Liver (tissue), 9 donors: Measurements from ENCODE around the gene HADHA. TPM values are rescaled to one million over a fixed set of nuclear protein-coding genes. Genes with fewer than 3 reads are reported as not detected.

Experiments
- DNase-seq: peaks from one replicate; pipeline ENCODE4 v3.0.0-alpha.2; 2017; ENCODE audit warnings: low spot score
- H3K27ac ChIP-seq, 2 donors: one replicate each; pipeline ENCODE4 v1.7.0; 2013; ENCODE audit warnings: inconsistent platforms in 2 of 2, low read length in 2 of 2, control low read depth in 1 of 2, low read depth in 1 of 2, mild to moderate bottlenecking in 1 of 2
- H3K27me3 ChIP-seq, 4 donors: one replicate each; pipeline versions ENCODE4 v1.6.1 to v1.7.0; 2013; ENCODE audit warnings: low read length in 3 of 4, inconsistent platforms in 1 of 4, mild to moderate bottlenecking in 1 of 4, moderate library complexity in 1 of 4; ENCODE audit not compliant: control insufficient read depth in 4 of 4, insufficient read depth in 4 of 4
- H3K36me3 ChIP-seq, 4 donors: one replicate each; pipeline versions ENCODE4 v1.6.1 to v1.7.0; 2013; ENCODE audit warnings: low read length in 3 of 4, mild to moderate bottlenecking in 3 of 4, low read depth in 1 of 4, moderate library complexity in 1 of 4; ENCODE audit not compliant: control insufficient read depth in 4 of 4, insufficient read depth in 3 of 4
- H3K4me1 ChIP-seq, 4 donors: one replicate each; pipeline versions ENCODE4 v1.6.1 to v1.7.0; 2013; ENCODE audit warnings: low read length in 3 of 4, mild to moderate bottlenecking in 3 of 4, moderate library complexity in 1 of 4; ENCODE audit not compliant: control insufficient read depth in 4 of 4, insufficient read depth in 4 of 4
- H3K4me3 ChIP-seq, 3 donors: one replicate each; pipeline versions ENCODE4 v1.6.1 to v1.7.0; 2013; ENCODE audit warnings: low read length in 3 of 3, control low read depth in 1 of 3, low read depth in 1 of 3, mild to moderate bottlenecking in 1 of 3
- H3K9ac ChIP-seq, 2 donors: one replicate each; pipeline ENCODE4 v1.7.0; 2013; ENCODE audit warnings: low read length in 2 of 2, mild to moderate bottlenecking in 2 of 2, moderate library complexity in 2 of 2, control low read depth in 1 of 2, low read depth in 1 of 2
- H3K9me3 ChIP-seq, 4 donors: one replicate each; pipeline versions ENCODE4 v1.6.1 to v1.7.0; 2013; ENCODE audit warnings: low read length in 3 of 4; ENCODE audit not compliant: control insufficient read depth in 4 of 4
- EGR1 ChIP-seq, 2 donors: IDR thresholded peaks; 2 replicates each; pipeline ENCODE4 v1.6.1; 2016 to 2018; ENCODE audit warnings: antibody characterized with exemption in 2 of 2, low read depth in 2 of 2
- FOXA1 ChIP-seq: IDR thresholded peaks from 2 replicates; pipeline ENCODE4 v1.6.1; 2016; ENCODE audit warnings: antibody characterized with exemption
- FOXA2 ChIP-seq: IDR thresholded peaks from 2 replicates; pipeline ENCODE4 v1.6.1; 2016; ENCODE audit warnings: antibody characterized with exemption
- HNF4A ChIP-seq, 2 donors: conservative IDR thresholded peaks; 2 replicates each; pipeline ENCODE4 v1.6.1; 2016; ENCODE audit warnings: antibody characterized with exemption in 2 of 2, mild to moderate bottlenecking in 2 of 2
- HNF4G ChIP-seq: IDR thresholded peaks from 2 replicates; pipeline ENCODE4 v1.6.1; 2016; ENCODE audit warnings: antibody characterized with exemption
- JUND ChIP-seq, 2 donors: IDR thresholded peaks; 2 replicates each; pipeline ENCODE4 v1.6.1; 2016; ENCODE audit warnings: antibody characterized with exemption in 2 of 2
- NR2F2 ChIP-seq: IDR thresholded peaks from 2 replicates; pipeline ENCODE4 v1.6.1; 2016; ENCODE audit warnings: antibody characterized with exemption
- RXRA ChIP-seq, 2 donors: IDR thresholded peaks; 2 replicates each; pipeline ENCODE4 v1.6.1; 2017 to 2018; ENCODE audit warnings: antibody characterized with exemption in 2 of 2, mild to moderate bottlenecking in 1 of 2
- SP1 ChIP-seq: IDR thresholded peaks from 2 replicates; pipeline ENCODE4 v1.6.1; 2018; ENCODE audit warnings: antibody characterized with exemption, mild to moderate bottlenecking
- YY1 ChIP-seq: IDR thresholded peaks from 2 replicates; pipeline ENCODE4 v1.6.1; 2016; ENCODE audit warnings: antibody characterized with exemption, mild to moderate bottlenecking
- WGBS: extraction: QIAGEN DNeasy Blood & Tissue Kit; methylation state at CpG from one replicate; pipeline ENCODE4 v1.1.7; 2013; 5-methylcytosine and 5-hydroxymethylcytosine counted together
- polyA plus RNA-seq, 2 donors: library from polyadenylated mRNA; stranded (reverse) in 1 of 2; unstranded in 1 of 2; fragments of 200-250 nt in 1 of 2; fragments of >200 nt in 1 of 2; fragmentation: Nextera tagmentation in 1 of 2; extraction: Ambion mirVana in 1 of 2; gene quantifications; one replicate each; pipeline versions ENCODE4 v1.2.1 to v1.2.3, GENCODE V29; 2013 to 2015
- total RNA-seq, 2 donors: library from RNA; depleted of rRNA; stranded (reverse); fragments of >200 nt; gene quantifications; one replicate each; pipeline ENCODE4 v1.2.3, GENCODE V29; 2014
- TF ChIP-seq, protein P1 (sequence below): IDR thresholded peaks from 2 replicates; pipeline ENCODE4 v1.6.1; 2016; ENCODE audit warnings: antibody characterized with exemption, mild to moderate bottlenecking
- TF ChIP-seq, protein P2 (sequence below): IDR thresholded peaks from 2 replicates; pipeline ENCODE4 v1.6.1; 2016; ENCODE audit warnings: antibody characterized with exemption
- TF ChIP-seq, protein P3 (sequence below): IDR thresholded peaks from 2 replicates; pipeline ENCODE4 v1.6.1; 2016; ENCODE audit warnings: antibody characterized with exemption
- TF ChIP-seq, protein P4 (sequence below): IDR thresholded peaks from 2 replicates; pipeline ENCODE4 v1.6.1; 2016; ENCODE audit warnings: antibody characterized with exemption
- donor health status: healthy.
- donor health status: healthy.
- donor health status: healthy.
- donor health status: healthy.
- donor health status: healthy.

The HADHA gene
- total and polyA plus RNA-seq, 4 donors: 101 to 276 (median 159) TPM

DNA sequence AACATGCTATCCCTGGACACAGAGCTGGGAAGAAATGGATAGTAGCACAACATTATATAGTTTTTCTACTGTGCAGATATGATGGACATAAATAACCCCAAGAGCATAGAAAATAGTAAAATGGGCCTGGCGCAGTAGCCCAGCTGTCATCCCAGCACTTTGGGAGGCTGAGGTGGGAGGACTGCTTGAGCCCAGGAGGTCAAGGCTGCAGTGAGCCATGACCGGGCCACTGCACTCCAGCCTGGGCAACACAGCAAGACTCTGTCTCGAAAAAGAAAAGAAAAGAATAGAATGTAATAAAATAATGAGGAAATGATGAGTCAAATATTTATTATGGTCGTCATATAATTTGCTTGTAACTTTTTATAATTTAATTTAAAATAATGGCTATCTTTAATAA lies 79.0 kb downstream of the HADHA start (continued):
- TF ChIP-seq, protein P1, sequence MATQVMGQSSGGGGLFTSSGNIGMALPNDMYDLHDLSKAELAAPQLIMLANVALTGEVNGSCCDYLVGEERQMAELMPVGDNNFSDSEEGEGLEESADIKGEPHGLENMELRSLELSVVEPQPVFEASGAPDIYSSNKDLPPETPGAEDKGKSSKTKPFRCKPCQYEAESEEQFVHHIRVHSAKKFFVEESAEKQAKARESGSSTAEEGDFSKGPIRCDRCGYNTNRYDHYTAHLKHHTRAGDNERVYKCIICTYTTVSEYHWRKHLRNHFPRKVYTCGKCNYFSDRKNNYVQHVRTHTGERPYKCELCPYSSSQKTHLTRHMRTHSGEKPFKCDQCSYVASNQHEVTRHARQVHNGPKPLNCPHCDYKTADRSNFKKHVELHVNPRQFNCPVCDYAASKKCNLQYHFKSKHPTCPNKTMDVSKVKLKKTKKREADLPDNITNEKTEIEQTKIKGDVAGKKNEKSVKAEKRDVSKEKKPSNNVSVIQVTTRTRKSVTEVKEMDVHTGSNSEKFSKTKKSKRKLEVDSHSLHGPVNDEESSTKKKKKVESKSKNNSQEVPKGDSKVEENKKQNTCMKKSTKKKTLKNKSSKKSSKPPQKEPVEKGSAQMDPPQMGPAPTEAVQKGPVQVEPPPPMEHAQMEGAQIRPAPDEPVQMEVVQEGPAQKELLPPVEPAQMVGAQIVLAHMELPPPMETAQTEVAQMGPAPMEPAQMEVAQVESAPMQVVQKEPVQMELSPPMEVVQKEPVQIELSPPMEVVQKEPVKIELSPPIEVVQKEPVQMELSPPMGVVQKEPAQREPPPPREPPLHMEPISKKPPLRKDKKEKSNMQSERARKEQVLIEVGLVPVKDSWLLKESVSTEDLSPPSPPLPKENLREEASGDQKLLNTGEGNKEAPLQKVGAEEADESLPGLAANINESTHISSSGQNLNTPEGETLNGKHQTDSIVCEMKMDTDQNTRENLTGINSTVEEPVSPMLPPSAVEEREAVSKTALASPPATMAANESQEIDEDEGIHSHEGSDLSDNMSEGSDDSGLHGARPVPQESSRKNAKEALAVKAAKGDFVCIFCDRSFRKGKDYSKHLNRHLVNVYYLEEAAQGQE: no peak
- TF ChIP-seq, protein P2, sequence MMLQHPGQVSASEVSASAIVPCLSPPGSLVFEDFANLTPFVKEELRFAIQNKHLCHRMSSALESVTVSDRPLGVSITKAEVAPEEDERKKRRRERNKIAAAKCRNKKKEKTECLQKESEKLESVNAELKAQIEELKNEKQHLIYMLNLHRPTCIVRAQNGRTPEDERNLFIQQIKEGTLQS: no peak

DNA sequence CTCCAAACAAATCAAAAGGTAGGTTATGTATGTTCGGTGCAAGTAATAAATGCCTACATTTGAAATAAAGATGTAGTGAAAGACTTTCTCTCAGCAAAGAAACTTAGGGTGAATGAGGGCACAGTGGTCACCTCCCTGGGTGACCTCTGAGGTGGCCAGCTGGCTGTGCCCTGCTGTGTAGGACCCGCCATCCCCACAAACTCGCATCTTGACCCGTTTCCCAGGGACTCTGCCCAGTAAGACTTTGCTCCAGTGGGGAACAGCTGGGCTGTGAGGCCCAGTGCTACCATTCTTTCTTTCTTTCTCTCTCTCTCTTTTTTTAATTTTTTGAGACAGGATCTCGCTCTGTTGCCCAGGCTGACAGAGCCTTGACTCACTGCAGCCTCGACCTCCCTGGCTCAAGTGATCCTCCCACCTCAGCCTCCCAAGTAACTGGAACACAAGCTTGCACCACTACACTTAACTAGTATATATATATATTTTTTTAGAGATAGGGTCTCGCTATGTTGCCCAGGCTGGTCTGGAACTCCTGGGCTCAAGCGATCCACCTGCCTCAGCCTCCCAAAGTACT lies 79.7 kb downstream of the HADHA start:
- Histone ChIP-seq H3K4me1 (peaks cover 0 to 2% (median 0%) of the 10 kb centered on the region in 4 donors), H3K9ac (no peak overlapping the region), H3K4me3 (no peak overlapping the region), H3K9me3 (no peaks in the 10 kb centered on the region), H3K27me3 (no peaks in the 10 kb centered on the region), H3K27ac (no peak overlapping the region), H3K36me3 (no peaks in the 10 kb centered on the region)
- peak; percentile 3 for TF ChIP-seq YY1
- no peak for TF ChIP-seq HNF4A (conservative IDR thresholded peaks at IDR 0.05)
- WGBS: 82% methylated on average over 8 of the region's 8 CpGs
- DNase-seq: no peak

DNA sequence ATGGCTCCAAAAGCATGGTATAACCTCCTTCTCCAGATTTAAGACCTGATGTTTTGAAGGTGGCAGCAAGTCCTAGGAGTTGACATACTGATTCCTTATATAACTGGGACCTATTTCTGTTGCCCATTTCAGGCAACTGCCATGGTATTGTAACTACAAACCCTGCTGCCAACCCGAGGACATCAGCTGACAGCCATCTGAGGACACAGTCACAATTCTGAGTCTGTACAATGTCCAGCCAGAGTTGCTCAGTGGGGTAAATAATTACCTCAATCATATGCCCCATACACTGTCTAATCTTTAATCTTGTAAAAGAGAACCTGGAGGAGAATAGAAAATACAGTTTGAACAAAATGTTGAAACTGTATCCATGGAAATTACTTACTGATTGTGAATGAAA lies 80.2 kb downstream of the HADHA start:
- 23% methylated on average over 1 of the region's 1 CpG for WGBS
- Histone ChIP-seq H3K9ac (no peak overlapping the region), H3K27me3 (no peaks in the 10 kb centered on the region), H3K27ac (no peak overlapping the region), H3K4me1 (peaks cover 0 to 2% (median 0%) of the 10 kb centered on the region in 4 donors), H3K36me3 (no peaks in the 10 kb centered on the region), H3K4me3 (no peak overlapping the region), H3K9me3 (no peaks in the 10 kb centered on the region)
- DNase-seq: no peak
- TF ChIP-seq NR2F2 (no peak), EGR1 (IDR thresholded peaks at IDR 0.05; ENCODE audit: low read depth in 2 of 2) (no peak), HNF4G (no peak), SP1 (peak; percentile 13), RXRA (IDR thresholded peaks at IDR 0.05) (peak in 1 of 2 donors; percentile 68), FOXA1 (peak; percentile 9), HNF4A (conservative IDR thresholded peaks at IDR 0.05) (peak; percentile 46 to 70), JUND (IDR thresholded peaks at IDR 0.05) (peak in 1 of 2 donors; percentile 32), YY1 (peak; percentile 50), FOXA2 (peak; percentile 18)
- TF ChIP-seq, protein P3, sequence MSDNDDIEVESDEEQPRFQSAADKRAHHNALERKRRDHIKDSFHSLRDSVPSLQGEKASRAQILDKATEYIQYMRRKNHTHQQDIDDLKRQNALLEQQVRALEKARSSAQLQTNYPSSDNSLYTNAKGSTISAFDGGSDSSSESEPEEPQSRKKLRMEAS: peak; percentile 36
- TF ChIP-seq, protein P1: peak; percentile 29
- TF ChIP-seq, protein P4, sequence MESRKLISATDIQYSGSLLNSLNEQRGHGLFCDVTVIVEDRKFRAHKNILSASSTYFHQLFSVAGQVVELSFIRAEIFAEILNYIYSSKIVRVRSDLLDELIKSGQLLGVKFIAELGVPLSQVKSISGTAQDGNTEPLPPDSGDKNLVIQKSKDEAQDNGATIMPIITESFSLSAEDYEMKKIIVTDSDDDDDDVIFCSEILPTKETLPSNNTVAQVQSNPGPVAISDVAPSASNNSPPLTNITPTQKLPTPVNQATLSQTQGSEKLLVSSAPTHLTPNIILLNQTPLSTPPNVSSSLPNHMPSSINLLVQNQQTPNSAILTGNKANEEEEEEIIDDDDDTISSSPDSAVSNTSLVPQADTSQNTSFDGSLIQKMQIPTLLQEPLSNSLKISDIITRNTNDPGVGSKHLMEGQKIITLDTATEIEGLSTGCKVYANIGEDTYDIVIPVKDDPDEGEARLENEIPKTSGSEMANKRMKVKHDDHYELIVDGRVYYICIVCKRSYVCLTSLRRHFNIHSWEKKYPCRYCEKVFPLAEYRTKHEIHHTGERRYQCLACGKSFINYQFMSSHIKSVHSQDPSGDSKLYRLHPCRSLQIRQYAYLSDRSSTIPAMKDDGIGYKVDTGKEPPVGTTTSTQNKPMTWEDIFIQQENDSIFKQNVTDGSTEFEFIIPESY: peak; percentile 55
